Smooth muscle cell (in vitro differentiated cells): ENCODE results near the gene ANKH. TPM values are rescaled to one million over a fixed set of nuclear protein-coding genes. Genes with fewer than 3 reads are reported as not detected.

Source experiments
- DNase-seq: peaks from one replicate; lab custom pipeline; 2025; ENCODE audit not compliant: unreplicated experiment; lab: John Stamatoyannopoulos, UW
- H2AFZ ChIP-seq: fragments of 200-600 bp; sonication (generic); 2 replicates; pipeline ENCODE4 v1.6.0; 2016; ENCODE audit warnings: antibody characterized with exemption, low read depth, mild to moderate bottlenecking
- H3F3A ChIP-seq: fragments of 200-600 bp; sonication (generic); 2 replicates; pipeline ENCODE4 v1.6.0; 2017; ENCODE audit warnings: antibody characterized with exemption, low read depth
- H3K27ac ChIP-seq: fragments of 200-600 bp; sonication (generic); 2 replicates; pipeline ENCODE4 v1.5.1; 2016; ENCODE audit warnings: low read depth, mild to moderate bottlenecking
- H3K27me3 ChIP-seq: fragments of 200-600 bp; sonication (generic); 2 replicates; pipeline ENCODE4 v1.6.1; 2016; ENCODE audit warnings: low read depth, mild to moderate bottlenecking
- H3K36me3 ChIP-seq: fragments of 200-600 bp; sonication (generic); 2 replicates; pipeline ENCODE4 v1.5.1; 2016; ENCODE audit warnings: low read depth
- H3K4me1 ChIP-seq: fragments of 200-600 bp; sonication (generic); 2 replicates; pipeline ENCODE4 v1.5.1; 2016; ENCODE audit warnings: low read depth
- H3K4me2 ChIP-seq: fragments of 200-600 bp; sonication (generic); 2 replicates; pipeline ENCODE4 v1.6.0; 2016; ENCODE audit warnings: mild to moderate bottlenecking
- H3K4me3 ChIP-seq: fragments of 200-600 bp; sonication (generic); 2 replicates; pipeline ENCODE4 v1.5.1; 2016; ENCODE audit warnings: mild to moderate bottlenecking
- H3K79me2 ChIP-seq: fragments of 200-600 bp; sonication (generic); 2 replicates; pipeline ENCODE4 v1.6.0; 2016; ENCODE audit warnings: low read depth, mild to moderate bottlenecking
- H3K9ac ChIP-seq: fragments of 200-600 bp; sonication (generic); 2 replicates; pipeline ENCODE4 v1.6.0; 2016; ENCODE audit warnings: low read depth
- H3K9me3 ChIP-seq: fragments of 200-600 bp; sonication (generic); replicated peaks from 2 replicates; pipeline ENCODE4 v1.5.1; 2016; ENCODE audit warnings: low read depth
- H4K20me1 ChIP-seq: fragments of 200-600 bp; sonication (generic); 2 replicates; pipeline ENCODE4 v1.6.0; 2016; ENCODE audit warnings: low read depth
- CTCF ChIP-seq: fragments of 200-600 bp; sonication (generic); IDR thresholded peaks from 2 replicates; pipeline ENCODE4 v1.5.1; 2017; ENCODE audit warnings: borderline replicate concordance, mild to moderate bottlenecking, antibody characterized with exemption; ENCODE audit not compliant: insufficient read depth, poor library complexity, severe bottlenecking
- WGBS: methylation state at CpG from one replicate; pipeline ENCODE4 v1.1.7; 2016; ENCODE audit warnings: low lambda C conversion rate; 5-methylcytosine and 5-hydroxymethylcytosine counted together
- polyA plus RNA-seq: library from polyadenylated mRNA; unstranded; fragments of >200 nt; fragmentation: Nextera tagmentation; extraction: Ambion mirVana; gene quantifications from 2 replicates; pipeline ENCODE4 v1.2.1, GENCODE V29; 2016
- total RNA-seq: library from RNA; depleted of rRNA; stranded (reverse); fragments of >200 nt; gene quantifications from 2 replicates; pipeline ENCODE4 v1.2.3, GENCODE V29; 2014

ANKH gene
- total and polyA plus RNA-seq, 2 experiments from 2014 or later, result 48.0 to 56.6 TPM

- Histone ChIP-seq H3K27me3 (no peaks in the 10 kb centered on the region), H3K79me2 (no peaks in the 10 kb centered on the region), H3K9ac (no peak overlapping the region), H2AFZ (no peak overlapping the region), H3F3A (no peaks in the 10 kb centered on the region), H3K4me3 (no peak overlapping the region), H3K27ac (no peak overlapping the region), H3K4me2 (no peak overlapping the region), H3K36me3 (no peaks in the 10 kb centered on the region), H3K9me3 (no peaks in the 10 kb centered on the region), H4K20me1 (no peaks in the 10 kb centered on the region), H3K4me1 (peaks cover 15% of the 10 kb centered on the region)
- no peak for TF ChIP-seq CTCF
- WGBS, result 95% methylated on average over 8 of the region's 8 CpGs
- DNase-seq, result no peak
These were observed 148.7 kb downstream of the ANKH start for GRCh38 chr5:14722923-14723322.

DNA sequence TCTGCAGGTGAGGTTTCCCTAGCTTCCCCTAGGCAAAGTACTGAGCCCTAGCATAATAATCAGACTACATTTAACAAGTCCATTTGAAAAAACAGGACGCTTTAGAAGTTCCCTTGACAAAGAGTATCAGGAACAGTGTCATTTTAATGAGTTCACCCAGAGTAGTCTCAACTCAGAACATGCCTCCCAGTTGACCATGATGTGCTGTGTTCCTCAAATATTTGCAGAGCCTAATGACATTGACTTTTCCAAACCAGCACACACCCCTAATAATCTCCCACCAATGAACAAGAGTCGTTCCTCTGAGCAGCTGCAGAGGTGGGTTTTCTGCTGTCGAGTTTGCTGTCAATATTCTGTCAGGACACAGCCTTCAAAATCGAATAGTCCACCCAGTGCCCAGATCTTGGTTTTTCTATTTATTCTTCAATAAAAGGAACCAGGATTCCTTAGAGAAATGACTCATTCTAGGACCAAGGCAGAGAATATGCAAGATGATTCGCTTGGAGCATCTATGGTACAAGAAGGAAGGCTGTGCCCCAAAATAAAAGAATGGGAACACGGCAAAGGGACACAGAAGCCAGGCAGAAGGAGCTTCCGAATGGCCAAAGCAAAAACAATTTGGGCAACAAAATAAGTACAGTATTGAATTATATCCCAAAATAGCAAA, 149.5 kb downstream of the ANKH start:
- TF ChIP-seq CTCF, result no peak
- no peak overlapping the region for H2AFZ ChIP-seq
- H3K4me1 ChIP-seq, result peaks cover 7% of the 10 kb centered on the region
- DNase-seq, result no peak
- no peak overlapping the region for H3K27ac ChIP-seq
- no peak overlapping the region for H3K4me2 ChIP-seq
- no peak overlapping the region for H3K4me3 ChIP-seq
- no peaks in the 10 kb centered on the region for H3K36me3 ChIP-seq
- H4K20me1 ChIP-seq, result no peaks in the 10 kb centered on the region
- no peak overlapping the region for H3K9ac ChIP-seq
- 92% methylated on average over 7 of the region's 7 CpGs for WGBS
- H3K79me2 ChIP-seq, result no peaks in the 10 kb centered on the region
- H3K9me3 ChIP-seq, result no peaks in the 10 kb centered on the region
- no peaks in the 10 kb centered on the region for H3K27me3 ChIP-seq
- no peaks in the 10 kb centered on the region for H3F3A ChIP-seq

DNA sequence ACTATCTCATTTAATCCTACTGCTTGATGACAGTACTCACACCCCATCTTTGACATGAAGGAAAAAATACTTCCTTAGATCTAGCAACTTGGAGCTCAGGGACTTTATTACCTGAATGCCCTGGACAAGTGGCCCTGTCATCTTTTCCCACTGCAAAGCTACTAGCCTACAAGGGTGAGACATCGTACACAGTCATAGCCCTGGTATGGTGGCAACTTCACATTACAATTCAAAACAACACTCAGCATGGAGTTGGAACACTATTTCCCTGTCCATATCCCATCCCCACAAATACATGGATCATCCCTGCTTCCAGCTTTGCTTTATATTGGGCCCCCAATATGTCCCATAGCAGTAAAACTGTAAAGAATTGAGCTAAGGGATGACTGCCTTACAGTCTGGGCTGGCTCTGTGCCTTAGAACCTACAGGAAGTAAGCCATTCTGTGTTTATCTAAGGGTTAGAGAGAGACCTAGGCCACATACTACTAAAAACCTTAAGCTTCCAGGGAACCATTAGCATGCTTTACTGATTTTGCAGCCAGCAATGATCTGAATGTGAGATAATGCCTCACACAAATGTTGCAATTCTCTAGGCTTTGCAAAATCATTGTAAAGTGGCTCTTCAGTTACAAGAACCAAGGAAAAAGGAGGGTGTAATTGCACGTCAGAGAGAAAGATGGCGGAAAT, 151.2 kb downstream of the ANKH start:
- no peaks in the 10 kb centered on the region for H3K79me2 ChIP-seq
- H3K4me2 ChIP-seq, result peak overlapping the region; percentile 16
- H3K27ac ChIP-seq, result peak overlapping the region; percentile 81
- no peaks in the 10 kb centered on the region for H3K4me1 ChIP-seq
- no peak for TF ChIP-seq CTCF
- no peak overlapping the region for H3K4me3 ChIP-seq
- DNase-seq, result no peak
- H3F3A ChIP-seq, result peaks cover 5% of the 10 kb centered on the region
- H2AFZ ChIP-seq, result no peak overlapping the region
- H3K9ac ChIP-seq, result peak overlapping the region; percentile 7
- H4K20me1 ChIP-seq, result no peaks in the 10 kb centered on the region
- no peaks in the 10 kb centered on the region for H3K9me3 ChIP-seq
- H3K36me3 ChIP-seq, result no peaks in the 10 kb centered on the region
- WGBS, result 67% methylated on average over 3 of the region's 3 CpGs
- H3K27me3 ChIP-seq, result no peaks in the 10 kb centered on the region

- Histone ChIP-seq H3K4me2 (no peak overlapping the region), H3K4me1 (no peaks in the 10 kb centered on the region), H3K27me3 (no peaks in the 10 kb centered on the region), H2AFZ (no peak overlapping the region), H3K27ac (no peak overlapping the region), H3K79me2 (no peaks in the 10 kb centered on the region), H3K36me3 (no peaks in the 10 kb centered on the region), H3K9ac (no peak overlapping the region), H3K4me3 (no peak overlapping the region), H3K9me3 (no peaks in the 10 kb centered on the region), H4K20me1 (no peaks in the 10 kb centered on the region), H3F3A (peaks cover 5% of the 10 kb centered on the region)
- DNase-seq, result no peak
- no peak for TF ChIP-seq CTCF
- 96% methylated on average over 5 of the region's 5 CpGs for WGBS
These were observed 152.8 kb downstream of the ANKH start for GRCh38 chr5:14718778-14719177.
